B cell (primary cell): ENCODE results near the gene NPBWR2. TPM values are rescaled to one million over a fixed set of nuclear protein-coding genes. Genes with fewer than 3 reads are reported as not detected.

Experiments used
- ATAC-seq: fragments of 200-7000 bp; cut with Tn5 transposase; one replicate; pipeline ENCODE4 v1.10.0; 2021; ENCODE audit warnings: low read depth, mild to moderate bottlenecking, moderate number of reproducible peaks, moderate library complexity
- CTCF ChIA-PET: fragments of 350-600 bp; sonication (Branson Sonifier 250); formaldehyde crosslinking; loops from one replicate; lab custom pipeline; 2021; ENCODE audit warnings: antibody characterized with exemption, inconsistent platforms; lab: Charles Lee
- POLR2A ChIA-PET: fragments of 350-600 bp; sonication (Branson Sonifier 250); formaldehyde crosslinking; loops from one replicate; lab custom pipeline; 2021; ENCODE audit warnings: antibody characterized with exemption; lab: Charles Lee
- DNase-seq: peaks from one replicate; pipeline ENCODE4 v3.0.0; 2013
- H2AFZ ChIP-seq: 2 replicates; pipeline ENCODE4 v1.6.1; 2012; ENCODE audit warnings: mild to moderate bottlenecking, low read depth, low read length; ENCODE audit not compliant: insufficient read depth, poor library complexity, severe bottlenecking
- H3K27ac ChIP-seq, 2 donors: 1 replicate in 1 of 2; 2 replicates in 1 of 2; pipeline ENCODE4 v1.5.1; 2012 to 2013; ENCODE audit warnings: low read length in 2 of 2, mild to moderate bottlenecking in 2 of 2, moderate library complexity in 1 of 2
- H3K27me3 ChIP-seq, 4 experiments: fragments of 200-600 bp in 1 of 4; sonication (generic) in 1 of 4; replicated peaks in 1 of 4; 1 replicate in 2 of 4; 2 replicates in 2 of 4; pipeline versions ENCODE4 v1.6.1 to v1.7.0; 2013 to 2016; ENCODE audit warnings: low read length in 3 of 4, mild to moderate bottlenecking in 2 of 4, mixed read lengths in 1 of 4, moderate library complexity in 1 of 4; ENCODE audit not compliant: insufficient read depth in 4 of 4, control insufficient read depth in 3 of 4; ENCODE audit errors: control extremely low read depth in 1 of 4
- H3K36me3 ChIP-seq, 2 experiments: replicated peaks in 1 of 2; 1 replicate in 1 of 2; 2 replicates in 1 of 2; pipeline versions ENCODE4 v1.6.1 to v1.7.1; 2013; ENCODE audit warnings: low read length in 1 of 2; ENCODE audit not compliant: insufficient read depth in 2 of 2, control insufficient read depth in 1 of 2; ENCODE audit errors: control extremely low read depth in 1 of 2, extremely low read depth in 1 of 2
- H3K4me1 ChIP-seq, 2 donors: fragments of 200-600 bp in 1 of 2; sonication (generic) in 1 of 2; 1 replicate in 1 of 2; 2 replicates in 1 of 2; pipeline versions ENCODE4 v1.5.1 to v1.6.1; 2013 to 2017; ENCODE audit warnings: low read length in 2 of 2; ENCODE audit not compliant: control insufficient read depth in 2 of 2, insufficient read depth in 2 of 2
- H3K4me2 ChIP-seq: replicated peaks from 2 replicates; pipeline ENCODE3; 2012; ENCODE audit warnings: mild to moderate bottlenecking, low read depth, low read length; ENCODE audit not compliant: poor library complexity, severe bottlenecking
- H3K4me3 ChIP-seq, 5 experiments: fragments of 200-600 bp in 1 of 5; sonication (generic) in 1 of 5; 1 replicate in 3 of 5; 2 replicates in 2 of 5; pipeline versions ENCODE4 v1.5.1 to v1.7.0; 2011 to 2016; ENCODE audit warnings: low read length in 4 of 5, mild to moderate bottlenecking in 4 of 5, low read depth in 2 of 5, control low read depth in 1 of 5, moderate library complexity in 1 of 5; ENCODE audit not compliant: insufficient read depth in 1 of 5; ENCODE audit errors: control extremely low read depth in 1 of 5, extremely low read depth in 1 of 5
- H3K79me2 ChIP-seq: fragments of 200-600 bp; sonication (generic); one replicate; pipeline ENCODE4 v1.6.0; 2016; ENCODE audit warnings: low read length; ENCODE audit not compliant: control insufficient read depth, insufficient read depth
- H3K9ac ChIP-seq: fragments of 200-600 bp; sonication (generic); 2 replicates; pipeline ENCODE4 v1.6.1; 2017; ENCODE audit warnings: mild to moderate bottlenecking, low read length, moderate library complexity
- H3K9me3 ChIP-seq, 3 donors: one replicate each; pipeline versions ENCODE4 v1.6.1 to v1.7.1; 2013; ENCODE audit warnings: low read length in 2 of 3; ENCODE audit not compliant: control insufficient read depth in 2 of 3, insufficient read depth in 1 of 3; ENCODE audit errors: control extremely low read depth in 1 of 3
- H4K20me1 ChIP-seq: 2 replicates; pipeline ENCODE4 v1.6.0; 2012; ENCODE audit warnings: mild to moderate bottlenecking, low read length; ENCODE audit not compliant: insufficient read depth, control insufficient read depth, poor library complexity, severe bottlenecking
- H3K27ac Mint-ChIP-seq: one replicate; pipeline ENCODE4 v1.8.0; 2021; ENCODE audit warnings: mixed read lengths
- H3K27me3 Mint-ChIP-seq: one replicate; pipeline ENCODE4 v1.8.0; 2021; ENCODE audit warnings: mixed read lengths
- H3K4me1 Mint-ChIP-seq: one replicate; pipeline ENCODE4 v1.8.0; 2021; ENCODE audit warnings: mixed read lengths
- H3K4me3 Mint-ChIP-seq: one replicate; pipeline ENCODE4 v1.8.0; 2021; ENCODE audit warnings: mixed read lengths
- H3K9me3 Mint-ChIP-seq: one replicate; pipeline ENCODE4 v1.8.0; 2022; ENCODE audit warnings: mixed read lengths; ENCODE audit not compliant: insufficient read depth
- CTCF ChIP-seq: fragments of 200-600 bp; IDR thresholded peaks from one replicate; pipeline ENCODE4 v1.8.0; 2022; ENCODE audit warnings: antibody characterized with exemption, mild to moderate bottlenecking
- EZH2 ChIP-seq: IDR thresholded peaks from 2 replicates; pipeline ENCODE4 v1.6.1; 2012; ENCODE audit warnings: borderline replicate concordance, low read depth, mild to moderate bottlenecking, moderate library complexity, low read length; ENCODE audit not compliant: insufficient read depth, poor library complexity, severe bottlenecking
- WGBS: methylation state at CpG from one replicate; pipeline ENCODE4 v1.1.5; 2013; ENCODE audit warnings: missing lambda C conversion rate; ENCODE audit not compliant: insufficient coverage; 5-methylcytosine and 5-hydroxymethylcytosine counted together
- intact Hi-C: fragments of 100-400 bp; cut with micrococcal nuclease; formaldehyde crosslinking; loops from one replicate; pipeline ENCODE4 v1.10.0; 2022
- polyA plus RNA-seq: library from polyadenylated mRNA; depleted of rRNA; stranded (reverse); fragments of >200 nt; gene quantifications from 2 replicates; pipeline ENCODE4 v1.2.3, GENCODE V29; 2012
- total RNA-seq, 2 donors: library from RNA; stranded (reverse); fragments of 120-200 nt in 1 of 2; gene quantifications; 1 replicate in 1 of 2; 2 replicates in 1 of 2; pipeline versions ENCODE4 v1.2.3 to v1.2.4, GENCODE V29; 2013 to 2022

Gene NPBWR2
- total and polyA plus RNA-seq, 2 donors (not counting 1 experiment from before 2014, with no cell fraction given): 0.21 TPM; not detected in 1

- Histone ChIP-seq H3K36me3 (peaks cover 0 to 48% of the 10 kb centered on the region in 2 experiments), H3K9me3 (no peaks in the 10 kb centered on the region), H3K79me2 (peaks cover 35% of the 10 kb centered on the region), H3K4me3 (no peak overlapping the region), H4K20me1 (peaks cover 76% of the 10 kb centered on the region), H3K27ac (peak overlapping the region in 1 of 2 donors; percentile 56), H3K4me2 (no peak overlapping the region), H3K9ac (no peak overlapping the region), H3K27me3 (no peaks in the 10 kb centered on the region), H2AFZ (no peak overlapping the region), H3K4me1 (peaks cover 26 to 80% of the 10 kb centered on the region in 2 donors)
- WGBS: 72% methylated on average over 13 of the region's 14 CpGs
- H3K27ac Mint-ChIP-seq: peak overlapping the region; percentile 79
- CTCF ChIA-PET: interaction anchor here (1.8 kb wide), 1 partner anchor 48 kb away, joined by 9 read pairs; no protein-coding TSS in a partner anchor
- H3K4me1 Mint-ChIP-seq: peaks cover 50% of the 10 kb centered on the region
- intact Hi-C loops: no loop called here
- POLR2A ChIA-PET: interaction anchor here (1.6 kb wide), 1 partner anchor 28 kb away, joined by 3 read pairs; no protein-coding TSS in a partner anchor
- no peaks in the 10 kb centered on the region for H3K27me3 Mint-ChIP-seq
- H3K4me3 Mint-ChIP-seq: no peak overlapping the region
- no peaks in the 10 kb centered on the region for H3K9me3 Mint-ChIP-seq
- TF ChIP-seq CTCF (no peak), EZH2 (no peak)
- DNase-seq: no peak
- no peak for ATAC-seq
These were observed 34.8 kb downstream of the NPBWR2 start for GRCh38 chr20:64072498-64073063.
